ENCODE measurements around the gene TOMM7.

- TF ChIP-seq POLR2A (IDR thresholded peaks at IDR 0.05; ENCODE audit: borderline replicate concordance, extremely low read depth, insufficient read depth, insufficient read length) (no peak), CTCF (IDR thresholded peaks at IDR 0.05 in 2 of 3, conservative IDR thresholded peaks at IDR 0.05 in 1 of 3; ENCODE audit: borderline replicate concordance in 1 of 3, insufficient read depth in 1 of 3, low read depth in 2 of 3, low read length in 2 of 3) (no peak), SRF (IDR thresholded peaks at IDR 0.05; ENCODE audit: low read depth) (no peak), REST (IDR thresholded peaks at IDR 0.05; ENCODE audit: low read depth) (no peak), YY1 (IDR thresholded peaks at IDR 0.05; ENCODE audit: extremely low read depth, insufficient replicate concordance, low read depth, low read length) (no peak), MAX (IDR thresholded peaks at IDR 0.05) (no peak), SIN3A (IDR thresholded peaks at IDR 0.05; ENCODE audit: low read depth) (no peak), EZH2phosphoT487 (IDR thresholded peaks at IDR 0.05; ENCODE audit: borderline replicate concordance) (no peak), ATF3 (IDR thresholded peaks at IDR 0.05) (no peak), RAD21 (IDR thresholded peaks at IDR 0.05; ENCODE audit: low read depth) (no peak)
Measured at GRCh38 chr7:22824760-22825159, 2.1 kb upstream of the TOMM7 start.
